Thoracic aorta (tissue), 2 donors: ENCODE results near the gene CNN2. TPM values are rescaled to one million over a fixed set of nuclear protein-coding genes. Genes with fewer than 3 reads are reported as not detected.

Experiments
- ATAC-seq: fragments of 150-250 bp; one replicate; pipeline ENCODE4 v1.8.0; 2017; ENCODE audit warnings: low read depth; ENCODE audit not compliant: insufficient number of reproducible peaks, low FRiP score
- DNase-seq: peaks from one replicate; pipeline ENCODE4 v3.0.0-alpha.2; 2020; ENCODE audit warnings: low spot score
- H3K27ac ChIP-seq, 2 donors: fragments of 200-600 bp; sonication (generic); 1 replicate in 1 of 2; 2 replicates in 1 of 2; pipeline ENCODE4 v1.5.1; 2016; ENCODE audit warnings: mild to moderate bottlenecking in 2 of 2, moderate library complexity in 2 of 2
- H3K27me3 ChIP-seq: fragments of 200-600 bp; sonication (generic); replicated peaks from 2 replicates; pipeline ENCODE4 v1.6.0; 2016; ENCODE audit warnings: mild to moderate bottlenecking; ENCODE audit not compliant: insufficient read depth
- H3K36me3 ChIP-seq: fragments of 200-600 bp; sonication (generic); one replicate; pipeline ENCODE4 v1.5.1; 2016
- H3K4me1 ChIP-seq, 2 donors: fragments of 200-600 bp; sonication (generic); 1 replicate in 1 of 2; 2 replicates in 1 of 2; pipeline versions ENCODE4 v1.5.1 to v1.6.0; 2016; ENCODE audit warnings: low read depth in 2 of 2, mild to moderate bottlenecking in 1 of 2; ENCODE audit not compliant: control insufficient read depth in 1 of 2
- H3K4me3 ChIP-seq: fragments of 200-600 bp; sonication (generic); 2 replicates; pipeline ENCODE4 v1.5.1; 2016; ENCODE audit warnings: mild to moderate bottlenecking
- H3K9me3 ChIP-seq: fragments of 200-600 bp; sonication (generic); 2 replicates; pipeline ENCODE4 v1.5.1; 2016
- total RNA-seq, 2 donors: library from RNA; depleted of rRNA; stranded (reverse); fragments of >200 nt; gene quantifications; one replicate each; pipeline versions ENCODE4 v1.1.0 to v1.2.3, GENCODE V29; 2016
- TF ChIP-seq, protein P1 (sequence below): fragments of 200-600 bp; sonication (generic); IDR thresholded peaks from one replicate; pipeline ENCODE4 v1.5.1; 2019; ENCODE audit warnings: antibody characterized with exemption

The CNN2 gene
- total RNA-seq, 2 donors from 2014 or later: 96.9 to 193 TPM

DNA sequence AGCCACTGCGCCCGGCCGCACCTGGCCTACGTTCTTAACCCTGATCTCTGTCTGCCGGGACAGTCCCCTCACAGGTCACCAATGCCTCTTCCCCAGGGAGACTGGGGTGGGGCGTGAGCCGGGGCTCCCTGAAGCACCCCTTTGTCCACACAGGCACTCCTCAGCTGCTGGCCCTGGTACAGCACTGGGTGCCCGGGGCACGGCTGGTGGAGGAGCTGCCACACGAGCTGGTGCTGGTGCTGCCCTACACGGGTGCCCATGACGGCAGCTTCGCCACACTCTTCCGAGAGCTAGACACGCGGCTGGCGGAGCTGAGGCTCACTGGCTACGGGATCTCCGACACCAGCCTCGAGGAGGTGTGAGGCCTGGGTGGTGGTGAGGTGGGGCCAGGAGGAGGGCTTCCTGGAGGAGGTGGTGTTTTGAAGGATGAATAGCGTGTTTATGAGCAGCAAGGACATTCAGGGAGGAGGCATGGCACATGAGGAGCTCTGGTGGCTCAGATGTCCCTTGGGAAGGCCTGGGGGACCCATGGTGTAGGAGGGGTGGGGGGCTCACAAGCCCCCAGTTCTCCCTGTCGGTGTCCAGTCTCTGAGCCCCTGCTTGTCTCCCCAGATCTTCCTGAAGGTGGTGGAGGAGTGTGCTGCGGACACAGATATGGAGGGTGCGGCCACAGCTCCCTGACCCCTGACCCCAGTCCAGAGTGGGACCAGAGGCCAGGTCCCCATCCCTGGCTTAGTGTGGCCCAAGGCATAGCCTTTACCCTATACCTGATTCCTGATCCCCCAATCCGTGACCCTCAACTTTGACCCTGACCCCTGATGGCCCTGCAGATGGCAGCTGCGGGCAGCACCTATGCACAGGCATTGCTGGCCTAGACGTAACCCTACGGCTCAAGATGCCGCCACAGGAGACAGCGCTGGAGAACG is 27.0 kb downstream of the CNN2 start:
- no peak for DNase-seq
- Histone ChIP-seq H3K36me3 (no peaks in the 10 kb centered on the region), H3K27me3 (no peaks in the 10 kb centered on the region), H3K4me1 (no peaks in the 10 kb centered on the region), H3K27ac (no peak overlapping the region), H3K9me3 (peaks cover 24% of the 10 kb centered on the region), H3K4me3 (no peak overlapping the region)
- ATAC-seq: no peak
- TF ChIP-seq, protein P1, sequence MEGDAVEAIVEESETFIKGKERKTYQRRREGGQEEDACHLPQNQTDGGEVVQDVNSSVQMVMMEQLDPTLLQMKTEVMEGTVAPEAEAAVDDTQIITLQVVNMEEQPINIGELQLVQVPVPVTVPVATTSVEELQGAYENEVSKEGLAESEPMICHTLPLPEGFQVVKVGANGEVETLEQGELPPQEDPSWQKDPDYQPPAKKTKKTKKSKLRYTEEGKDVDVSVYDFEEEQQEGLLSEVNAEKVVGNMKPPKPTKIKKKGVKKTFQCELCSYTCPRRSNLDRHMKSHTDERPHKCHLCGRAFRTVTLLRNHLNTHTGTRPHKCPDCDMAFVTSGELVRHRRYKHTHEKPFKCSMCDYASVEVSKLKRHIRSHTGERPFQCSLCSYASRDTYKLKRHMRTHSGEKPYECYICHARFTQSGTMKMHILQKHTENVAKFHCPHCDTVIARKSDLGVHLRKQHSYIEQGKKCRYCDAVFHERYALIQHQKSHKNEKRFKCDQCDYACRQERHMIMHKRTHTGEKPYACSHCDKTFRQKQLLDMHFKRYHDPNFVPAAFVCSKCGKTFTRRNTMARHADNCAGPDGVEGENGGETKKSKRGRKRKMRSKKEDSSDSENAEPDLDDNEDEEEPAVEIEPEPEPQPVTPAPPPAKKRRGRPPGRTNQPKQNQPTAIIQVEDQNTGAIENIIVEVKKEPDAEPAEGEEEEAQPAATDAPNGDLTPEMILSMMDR: no peak

DNA sequence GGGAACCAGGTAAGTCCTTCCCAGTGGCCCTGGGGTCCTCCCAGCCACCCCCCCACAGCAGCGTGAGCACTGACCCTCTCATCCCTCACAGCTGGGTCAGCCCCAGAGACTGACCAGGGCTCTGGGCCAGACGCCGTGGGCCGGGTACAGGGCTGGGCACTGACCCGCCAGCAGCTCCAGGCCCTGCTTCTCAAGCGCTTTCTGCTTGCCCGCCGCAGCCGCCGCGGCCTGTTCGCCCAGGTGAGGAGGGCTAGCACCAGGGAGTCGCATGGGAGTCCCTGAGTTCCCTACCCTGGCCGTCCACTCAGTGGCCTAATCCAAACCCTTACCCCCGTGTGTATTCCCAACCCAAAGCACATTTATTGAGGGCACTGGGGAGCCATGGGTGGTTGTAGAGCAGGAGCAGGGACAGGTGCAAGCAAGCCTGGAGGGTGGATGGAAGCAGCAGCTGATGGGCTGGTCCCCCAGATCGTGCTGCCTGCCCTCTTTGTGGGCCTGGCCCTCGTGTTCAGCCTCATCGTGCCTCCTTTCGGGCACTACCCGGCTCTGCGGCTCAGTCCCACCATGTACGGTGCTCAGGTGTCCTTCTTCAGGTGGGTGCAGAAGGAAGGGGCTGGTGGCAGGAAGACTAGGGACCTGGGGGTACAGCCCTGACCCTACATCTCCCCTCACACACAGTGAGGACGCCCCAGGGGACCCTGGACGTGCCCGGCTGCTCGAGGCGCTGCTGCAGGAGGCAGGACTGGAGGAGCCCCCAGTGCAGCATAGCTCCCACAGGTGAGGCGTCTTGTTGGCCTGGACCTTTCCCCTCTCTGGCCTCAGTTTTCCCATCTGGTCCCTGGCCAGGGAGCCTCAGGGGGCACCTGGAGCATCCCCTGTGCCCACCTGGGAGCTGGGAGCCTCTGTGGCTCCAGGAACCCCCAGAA is 28.0 kb downstream of the CNN2 start:
- TF ChIP-seq, protein P1: no peak
- peaks cover 30% of the 10 kb centered on the region for H3K9me3 ChIP-seq
- no peaks in the 10 kb centered on the region for H3K4me1 ChIP-seq
- ATAC-seq: no peak
- H3K4me3 ChIP-seq: no peak overlapping the region
- H3K27ac ChIP-seq: no peak overlapping the region
- no peaks in the 10 kb centered on the region for H3K36me3 ChIP-seq
- H3K27me3 ChIP-seq: no peaks in the 10 kb centered on the region
- no peak for DNase-seq

DNA sequence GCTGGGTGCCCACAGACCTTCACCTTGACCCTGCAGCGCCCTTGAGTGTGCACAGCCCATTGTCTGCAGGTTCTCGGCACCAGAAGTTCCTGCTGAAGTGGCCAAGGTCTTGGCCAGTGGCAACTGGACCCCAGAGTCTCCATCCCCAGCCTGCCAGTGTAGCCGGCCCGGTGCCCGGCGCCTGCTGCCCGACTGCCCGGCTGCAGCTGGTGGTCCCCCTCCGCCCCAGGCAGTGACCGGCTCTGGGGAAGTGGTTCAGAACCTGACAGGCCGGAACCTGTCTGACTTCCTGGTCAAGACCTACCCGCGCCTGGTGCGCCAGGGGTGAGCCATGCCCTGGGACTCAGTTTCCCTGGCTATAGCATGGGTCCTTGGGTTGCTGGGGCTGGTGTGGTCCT is 28.6 kb downstream of the CNN2 start:
- no peak overlapping the region for H3K4me3 ChIP-seq
- no peak for DNase-seq
- H3K27ac ChIP-seq: no peak overlapping the region
- TF ChIP-seq, protein P1: no peak
- ATAC-seq: no peak
- H3K36me3 ChIP-seq: no peaks in the 10 kb centered on the region
- H3K27me3 ChIP-seq: no peaks in the 10 kb centered on the region
- no peaks in the 10 kb centered on the region for H3K4me1 ChIP-seq
- H3K9me3 ChIP-seq: peaks cover 30% of the 10 kb centered on the region

DNA sequence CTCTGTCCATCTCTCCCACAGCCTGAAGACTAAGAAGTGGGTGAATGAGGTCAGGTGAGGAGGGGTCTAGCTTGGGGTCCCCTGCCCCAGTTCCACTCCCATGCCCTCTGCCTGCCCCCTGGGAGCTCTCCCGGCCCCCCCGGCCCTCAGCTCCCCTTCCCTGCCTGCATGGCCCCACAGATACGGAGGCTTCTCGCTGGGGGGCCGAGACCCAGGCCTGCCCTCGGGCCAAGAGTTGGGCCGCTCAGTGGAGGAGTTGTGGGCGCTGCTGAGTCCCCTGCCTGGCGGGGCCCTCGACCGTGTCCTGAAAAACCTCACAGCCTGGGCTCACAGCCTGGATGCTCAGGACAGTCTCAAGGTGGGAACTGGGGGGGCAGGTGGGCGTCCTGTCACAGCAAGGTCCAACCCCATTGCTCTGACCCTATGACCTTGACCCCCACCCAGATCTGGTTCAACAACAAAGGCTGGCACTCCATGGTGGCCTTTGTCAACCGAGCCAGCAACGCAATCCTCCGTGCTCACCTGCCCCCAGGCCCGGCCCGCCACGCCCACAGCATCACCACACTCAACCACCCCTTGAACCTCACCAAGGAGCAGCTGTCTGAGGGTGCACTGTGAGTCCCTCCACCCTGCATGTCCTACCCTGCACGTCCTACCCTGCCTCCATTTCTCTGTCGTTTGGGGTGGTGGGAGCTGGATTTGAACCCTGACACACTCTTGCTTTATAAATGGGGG is 29.6 kb downstream of the CNN2 start:
- no peaks in the 10 kb centered on the region for H3K36me3 ChIP-seq
- no peak for ATAC-seq
- H3K9me3 ChIP-seq: peaks cover 30% of the 10 kb centered on the region
- no peaks in the 10 kb centered on the region for H3K4me1 ChIP-seq
- TF ChIP-seq, protein P1: no peak
- H3K4me3 ChIP-seq: no peak overlapping the region
- H3K27ac ChIP-seq: no peak overlapping the region
- H3K27me3 ChIP-seq: no peaks in the 10 kb centered on the region
- no peak for DNase-seq
